ENCODE measurements around the gene TTF2. TPM values are rescaled to one million over a fixed set of nuclear protein-coding genes. Genes with fewer than 3 reads are reported as not detected.
"Not testable (repeated sequence)": the region's sequence is repeated elsewhere in the genome, so short reads cannot be mapped to it uniquely, and the experiment has no call there.

The TTF2 gene
- total RNA-seq, 2 donors from 2014 or later = 6.9 to 9.0 TPM

DNA sequence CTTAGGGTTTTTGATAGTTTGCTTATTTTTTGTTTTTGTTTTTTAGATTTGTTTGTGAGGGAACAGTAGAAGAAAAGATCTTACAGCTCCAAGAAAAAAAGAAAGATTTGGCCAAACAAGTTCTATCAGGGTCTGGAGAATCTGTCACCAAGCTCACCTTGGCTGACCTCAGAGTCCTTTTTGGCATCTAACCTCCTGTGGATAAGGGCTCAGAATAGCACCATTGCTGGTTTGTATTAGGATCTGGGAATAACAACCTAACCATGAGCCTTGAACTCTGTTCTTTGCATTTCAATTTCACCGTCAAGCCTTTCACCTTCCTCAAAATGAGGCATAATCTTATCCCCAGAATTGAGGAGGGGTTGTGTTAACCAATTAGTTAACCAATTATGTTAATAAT is 41.2 kb downstream of the TTF2 start:
- no peaks in the 10 kb centered on the region for H3K36me3 ChIP-seq
- no peak overlapping the region for H3K27ac ChIP-seq
- H3K4me3 ChIP-seq = no peak overlapping the region
- H3K9me3 ChIP-seq = no peaks in the 10 kb centered on the region
- H3K27me3 ChIP-seq = no peaks in the 10 kb centered on the region
- DNase-seq (ENCODE audit: low spot score) = no peak
- no peaks in the 10 kb centered on the region for H3K4me1 ChIP-seq
- TF ChIP-seq, protein P1, sequence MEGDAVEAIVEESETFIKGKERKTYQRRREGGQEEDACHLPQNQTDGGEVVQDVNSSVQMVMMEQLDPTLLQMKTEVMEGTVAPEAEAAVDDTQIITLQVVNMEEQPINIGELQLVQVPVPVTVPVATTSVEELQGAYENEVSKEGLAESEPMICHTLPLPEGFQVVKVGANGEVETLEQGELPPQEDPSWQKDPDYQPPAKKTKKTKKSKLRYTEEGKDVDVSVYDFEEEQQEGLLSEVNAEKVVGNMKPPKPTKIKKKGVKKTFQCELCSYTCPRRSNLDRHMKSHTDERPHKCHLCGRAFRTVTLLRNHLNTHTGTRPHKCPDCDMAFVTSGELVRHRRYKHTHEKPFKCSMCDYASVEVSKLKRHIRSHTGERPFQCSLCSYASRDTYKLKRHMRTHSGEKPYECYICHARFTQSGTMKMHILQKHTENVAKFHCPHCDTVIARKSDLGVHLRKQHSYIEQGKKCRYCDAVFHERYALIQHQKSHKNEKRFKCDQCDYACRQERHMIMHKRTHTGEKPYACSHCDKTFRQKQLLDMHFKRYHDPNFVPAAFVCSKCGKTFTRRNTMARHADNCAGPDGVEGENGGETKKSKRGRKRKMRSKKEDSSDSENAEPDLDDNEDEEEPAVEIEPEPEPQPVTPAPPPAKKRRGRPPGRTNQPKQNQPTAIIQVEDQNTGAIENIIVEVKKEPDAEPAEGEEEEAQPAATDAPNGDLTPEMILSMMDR (IDR thresholded peaks at IDR 0.05) = no peak

DNA sequence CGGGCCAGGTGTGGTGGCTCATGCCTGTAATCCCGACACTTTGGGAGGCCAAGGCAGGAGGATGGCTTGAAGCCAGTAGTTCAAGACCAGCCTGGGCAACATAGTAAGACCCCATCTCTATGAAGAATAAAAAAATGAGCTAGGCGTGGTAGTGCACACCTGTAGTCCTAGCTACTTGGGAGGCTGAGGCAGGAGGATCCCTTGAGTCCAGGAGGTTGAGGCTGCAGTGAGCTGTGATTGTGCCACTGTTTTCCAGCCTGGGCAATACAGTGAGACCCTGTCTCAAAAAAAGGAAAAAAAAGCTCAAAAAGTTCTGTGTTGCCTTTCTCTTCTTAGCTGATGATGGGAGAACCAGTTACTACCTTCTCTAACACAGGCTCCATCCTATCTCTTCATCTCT is 41.7 kb downstream of the TTF2 start:
- not testable (repeated sequence) for H3K9me3 ChIP-seq; H3K27me3 ChIP-seq; H3K4me1 ChIP-seq; H3K27ac ChIP-seq; H3K4me3 ChIP-seq; DNase-seq (ENCODE audit: low spot score); H3K36me3 ChIP-seq

DNA sequence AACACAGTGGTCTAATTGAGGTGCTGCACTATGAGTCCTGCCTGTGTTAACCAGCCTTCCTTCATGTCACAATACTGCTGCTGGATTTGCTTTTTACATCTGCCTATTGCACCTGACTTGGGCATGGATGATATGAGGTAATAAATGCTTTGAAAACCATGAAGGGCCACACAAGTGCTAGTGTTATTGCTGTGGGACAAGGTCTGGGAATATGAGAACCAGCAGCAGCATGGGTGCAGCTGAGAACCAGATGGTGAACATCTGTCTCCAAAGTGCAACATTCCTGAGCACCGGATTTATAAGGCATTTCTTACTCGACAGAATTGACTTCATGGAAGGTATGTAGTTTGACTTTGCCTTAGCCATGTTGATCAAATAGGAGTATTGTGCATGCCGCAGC is 44.9 kb downstream of the TTF2 start:
- Histone ChIP-seq H3K9me3 (no peaks in the 10 kb centered on the region), H3K27me3 (no peaks in the 10 kb centered on the region), H3K36me3 (peaks cover 9% of the 10 kb centered on the region), H3K4me1 (no peaks in the 10 kb centered on the region), H3K27ac (no peak overlapping the region), H3K4me3 (no peak overlapping the region)
- no peak for DNase-seq (ENCODE audit: low spot score)
- TF ChIP-seq, protein P1 (IDR thresholded peaks at IDR 0.05) = no peak

DNA sequence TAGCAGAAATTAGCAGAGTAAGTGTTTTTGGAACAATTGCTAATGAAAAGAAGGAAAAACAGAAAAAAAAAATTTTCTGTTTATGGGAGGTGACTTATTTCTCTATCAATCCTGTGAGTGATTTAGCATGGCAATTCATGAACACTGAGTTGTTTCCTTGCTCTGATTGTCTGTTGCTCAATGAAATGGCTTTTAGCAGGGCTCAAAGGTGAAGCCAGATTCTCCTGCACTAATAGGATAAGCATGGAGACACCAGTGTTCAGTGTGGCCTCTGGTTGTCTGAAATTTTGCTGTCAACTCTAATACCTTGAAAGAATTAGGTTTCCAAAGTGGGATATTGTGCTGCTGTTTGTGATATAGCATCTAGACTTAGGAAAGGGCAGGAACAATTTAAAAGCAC is 45.6 kb downstream of the TTF2 start:
- peaks cover 14% of the 10 kb centered on the region for H3K36me3 ChIP-seq

DNA sequence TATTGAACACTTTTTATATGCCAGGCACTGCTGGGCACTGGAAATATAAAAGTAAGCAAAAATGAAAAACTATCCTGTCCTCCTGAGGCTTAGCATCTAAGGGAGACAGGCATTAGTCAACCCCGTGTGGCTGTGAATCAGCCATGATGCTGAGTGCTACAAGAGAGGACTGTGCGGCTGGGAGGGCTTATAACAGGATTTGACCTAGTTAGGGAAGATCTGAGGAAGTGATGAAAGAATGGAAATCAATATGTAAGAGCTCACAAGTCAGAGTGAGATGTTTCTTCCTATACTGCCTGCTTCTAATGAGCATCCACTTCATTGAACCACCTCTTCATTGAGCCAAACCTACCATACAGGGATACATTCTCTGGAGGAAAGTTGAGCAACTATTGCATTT is 46.4 kb downstream of the TTF2 start:
- H3K4me3 ChIP-seq = no peak overlapping the region
- H3K36me3 ChIP-seq = peaks cover 14% of the 10 kb centered on the region
- TF ChIP-seq, protein P1 (IDR thresholded peaks at IDR 0.05) = no peak
- H3K4me1 ChIP-seq = no peaks in the 10 kb centered on the region
- no peak overlapping the region for H3K27ac ChIP-seq
- H3K9me3 ChIP-seq = no peaks in the 10 kb centered on the region
- DNase-seq (ENCODE audit: low spot score) = no peak
- H3K27me3 ChIP-seq = no peaks in the 10 kb centered on the region

More for the DNA sequence above, 45.6 kb downstream of the TTF2 start:
- no peaks in the 10 kb centered on the region for H3K27me3 ChIP-seq
- no peak for DNase-seq (ENCODE audit: low spot score)
- H3K4me3 ChIP-seq = no peak overlapping the region
- H3K27ac ChIP-seq = no peak overlapping the region
- TF ChIP-seq, protein P1 (IDR thresholded peaks at IDR 0.05) = no peak
- H3K4me1 ChIP-seq = no peaks in the 10 kb centered on the region
- no peaks in the 10 kb centered on the region for H3K9me3 ChIP-seq

DNA sequence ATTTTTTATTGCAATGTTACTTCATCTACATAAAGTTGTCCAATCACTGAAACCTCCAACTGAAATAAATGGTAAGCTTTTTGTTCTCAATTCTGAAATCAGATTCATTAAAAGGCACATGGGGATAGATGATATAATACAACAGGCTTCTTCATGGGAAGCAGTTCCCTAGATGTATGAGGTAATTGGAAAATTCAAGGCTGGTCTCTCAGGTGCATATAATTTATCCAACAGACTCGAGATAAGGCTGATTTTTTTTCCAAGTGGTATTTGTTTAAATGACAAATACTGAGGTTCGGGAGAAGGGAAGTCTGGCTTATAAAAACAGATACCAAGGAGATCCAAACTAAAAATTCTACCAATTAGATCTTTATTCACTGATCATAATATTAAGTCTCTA is 47.2 kb downstream of the TTF2 start:
- H3K36me3 ChIP-seq = peaks cover 20% of the 10 kb centered on the region
- TF ChIP-seq, protein P1 (IDR thresholded peaks at IDR 0.05) = no peak
- no peaks in the 10 kb centered on the region for H3K9me3 ChIP-seq
- no peaks in the 10 kb centered on the region for H3K27me3 ChIP-seq
- H3K4me3 ChIP-seq = no peak overlapping the region
- no peaks in the 10 kb centered on the region for H3K4me1 ChIP-seq
- no peak for DNase-seq (ENCODE audit: low spot score)
- H3K27ac ChIP-seq = no peak overlapping the region

Measured in right atrium auricular region (tissue), 2 donors.